ENCODE measurements around the gene TECRL.

TECRL gene

GRCh38 chr4:64326507-64326906, 82.7 kb downstream of the TECRL start:
- DNase-seq = no peak

- DNase-seq = no peak
These were observed 103.0 kb downstream of the TECRL start for GRCh38 chr4:64306255-64306565.

- no peak for DNase-seq
These were observed 103.5 kb downstream of the TECRL start for GRCh38 chr4:64305565-64306254.

GRCh38 chr4:64272432-64272831, 136.8 kb downstream of the TECRL start:
- DNase-seq = no peak

GRCh38 chr4:64271601-64272081, 137.6 kb downstream of the TECRL start:
- no peak for DNase-seq

- DNase-seq = no peak
These were observed 142.6 kb downstream of the TECRL start for GRCh38 chr4:64266669-64267068.

- DNase-seq = no peak
These were observed 143.0 kb downstream of the TECRL start for GRCh38 chr4:64266263-64266662.

GRCh38 chr4:64251781-64252180, 157.5 kb downstream of the TECRL start:
- no peak for DNase-seq

- DNase-seq = no peak
These were observed 158.8 kb downstream of the TECRL start for GRCh38 chr4:64250488-64250887.

- no peak for DNase-seq
These were observed 159.2 kb downstream of the TECRL start for GRCh38 chr4:64250061-64250460.

GRCh38 chr4:64248186-64248585, 161.1 kb downstream of the TECRL start:
- DNase-seq = no peak

- DNase-seq = no peak
These were observed 178.4 kb downstream of the TECRL start for GRCh38 chr4:64230709-64231310.

Data from NCI-H1930 (cell line).